ENCODE data around the gene MCCC2. TPM values are rescaled to one million over a fixed set of nuclear protein-coding genes. Genes with fewer than 3 reads are reported as not detected.
"Not testable (repeated sequence)": the region's sequence is repeated elsewhere in the genome, so short reads cannot be mapped to it uniquely, and the experiment has no call there.

The MCCC2 gene
- total RNA-seq = 27.0 and 43.8 TPM in 2 replicates
- polyA plus RNA-seq (2012) = 20.9 TPM

GRCh38 chr5:71586941-71587765, at the start of gene MCCC2:
MCCC2 (plus strand) TSS chr5:71587340; CDS start chr5:71587426, 86 bp downstream.
- DNase-seq (ENCODE audit: low read depth) = peak; percentile 98

GRCh38 chr5:71537687-71538086, 49.5 kb upstream of the MCCC2 start:
- DNase-seq (ENCODE audit: low read depth) = peak; percentile 5

DNA sequence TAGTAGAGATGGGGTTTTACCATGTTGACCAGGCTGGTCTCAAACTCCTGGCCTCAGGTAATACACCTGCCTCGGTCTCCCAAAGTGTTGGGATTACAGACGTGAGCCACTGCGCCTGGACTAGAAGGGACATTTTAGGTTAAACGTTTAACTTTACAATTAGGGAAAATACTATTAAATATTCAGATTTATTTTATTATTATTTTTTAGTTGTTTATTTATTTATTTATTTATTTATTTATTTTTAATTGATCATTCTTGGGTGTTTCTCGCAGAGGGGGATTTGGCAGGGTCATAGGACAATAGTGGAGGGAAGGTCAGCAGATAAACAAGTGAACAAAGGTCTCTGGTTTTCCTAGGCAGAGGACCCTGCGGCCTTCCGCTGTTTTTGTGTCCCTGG, 36.3 kb upstream of the MCCC2 start:
- not testable (repeated sequence) for DNase-seq (ENCODE audit: low read depth)

- DNase-seq (ENCODE audit: low read depth) = not testable (repeated sequence)
These were observed 35.6 kb upstream of the MCCC2 start for GRCh38 chr5:71551582-71551981.

GRCh38 chr5:71552026-71552749, 35.0 kb upstream of the MCCC2 start:
- DNase-seq (ENCODE audit: low read depth) = not testable (repeated sequence)

GRCh38 chr5:71563161-71563560, 24.0 kb upstream of the MCCC2 start:
- no peak for DNase-seq (ENCODE audit: low read depth)

DNA sequence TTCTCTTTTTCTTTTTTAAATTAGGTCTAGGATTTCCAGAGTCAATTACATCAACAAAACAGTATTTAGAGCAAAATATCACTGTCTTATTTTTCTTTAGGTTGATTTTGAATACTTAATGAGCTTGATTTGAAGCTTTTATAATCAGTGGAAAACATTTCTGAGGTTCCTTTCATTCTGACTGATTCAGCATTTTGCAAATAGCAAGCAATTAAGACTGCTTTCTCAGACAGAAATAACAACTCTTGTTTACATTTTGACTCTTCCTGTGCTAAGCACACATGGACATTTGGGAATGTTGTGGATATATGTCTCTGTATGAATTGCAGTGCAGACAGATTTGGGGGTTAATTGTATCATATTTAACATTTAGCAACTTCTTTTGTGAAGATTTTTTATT, 22.2 kb upstream of the MCCC2 start:
- DNase-seq (ENCODE audit: low read depth) = no peak

GRCh38 chr5:71569748-71570509, 17.2 kb upstream of the MCCC2 start:
- no peak for DNase-seq (ENCODE audit: low read depth)

- DNase-seq (ENCODE audit: low read depth) = not testable (repeated sequence)
These were observed 15.3 kb upstream of the MCCC2 start for GRCh38 chr5:71571811-71572210.

GRCh38 chr5:71573591-71573990, 13.5 kb upstream of the MCCC2 start:
- DNase-seq (ENCODE audit: low read depth) = no peak

DNA sequence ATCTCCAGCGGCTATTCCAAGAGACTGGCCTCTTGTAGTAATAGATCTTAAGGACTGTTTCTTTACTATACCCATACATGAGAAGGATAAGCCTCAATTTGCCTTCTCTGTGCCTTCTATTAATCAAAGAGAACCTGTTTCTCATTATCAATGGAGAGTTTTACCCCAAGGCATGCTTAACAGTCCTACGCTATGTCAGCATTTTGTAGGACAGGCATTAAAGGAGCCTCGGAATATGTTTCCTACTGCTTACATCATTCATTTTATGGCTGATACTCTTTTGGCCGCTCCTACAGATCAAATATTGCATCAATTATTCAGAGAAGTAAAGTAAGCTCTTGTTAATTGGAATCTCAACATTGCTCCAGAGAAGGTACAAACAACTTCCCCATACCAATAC, 11.6 kb upstream of the MCCC2 start:
- not testable (repeated sequence) for DNase-seq (ENCODE audit: low read depth)

GRCh38 chr5:71576241-71576640, 10.9 kb upstream of the MCCC2 start:
- DNase-seq (ENCODE audit: low read depth) = no peak

DNA sequence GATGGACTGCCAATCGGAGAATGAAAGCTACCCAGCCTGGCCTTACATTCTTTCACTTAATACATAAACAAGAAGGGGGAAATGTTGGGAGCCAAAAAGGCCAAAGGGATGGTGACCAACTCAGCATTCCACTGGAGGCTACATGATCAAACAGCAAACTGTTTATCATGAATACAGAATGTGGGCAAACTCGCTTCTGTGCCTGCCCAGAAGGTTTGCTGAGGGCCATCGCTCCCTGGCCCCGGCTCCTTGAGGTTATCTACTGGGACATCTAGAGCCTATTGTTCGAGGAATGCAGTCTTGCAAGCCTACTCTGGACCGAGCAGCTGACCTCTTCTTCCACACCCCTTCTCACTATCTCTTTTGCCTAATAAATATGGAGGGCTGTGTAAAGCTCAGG, 9.3 kb upstream of the MCCC2 start:
- not testable (repeated sequence) for DNase-seq (ENCODE audit: low read depth)

- DNase-seq (ENCODE audit: low read depth) = no peak
These were observed 4.1 kb upstream of the MCCC2 start for GRCh38 chr5:71582945-71583584.

GRCh38 chr5:71586052-71586940, 844 bp upstream of the MCCC2 start:
- DNase-seq (ENCODE audit: low read depth) = no peak

DNA sequence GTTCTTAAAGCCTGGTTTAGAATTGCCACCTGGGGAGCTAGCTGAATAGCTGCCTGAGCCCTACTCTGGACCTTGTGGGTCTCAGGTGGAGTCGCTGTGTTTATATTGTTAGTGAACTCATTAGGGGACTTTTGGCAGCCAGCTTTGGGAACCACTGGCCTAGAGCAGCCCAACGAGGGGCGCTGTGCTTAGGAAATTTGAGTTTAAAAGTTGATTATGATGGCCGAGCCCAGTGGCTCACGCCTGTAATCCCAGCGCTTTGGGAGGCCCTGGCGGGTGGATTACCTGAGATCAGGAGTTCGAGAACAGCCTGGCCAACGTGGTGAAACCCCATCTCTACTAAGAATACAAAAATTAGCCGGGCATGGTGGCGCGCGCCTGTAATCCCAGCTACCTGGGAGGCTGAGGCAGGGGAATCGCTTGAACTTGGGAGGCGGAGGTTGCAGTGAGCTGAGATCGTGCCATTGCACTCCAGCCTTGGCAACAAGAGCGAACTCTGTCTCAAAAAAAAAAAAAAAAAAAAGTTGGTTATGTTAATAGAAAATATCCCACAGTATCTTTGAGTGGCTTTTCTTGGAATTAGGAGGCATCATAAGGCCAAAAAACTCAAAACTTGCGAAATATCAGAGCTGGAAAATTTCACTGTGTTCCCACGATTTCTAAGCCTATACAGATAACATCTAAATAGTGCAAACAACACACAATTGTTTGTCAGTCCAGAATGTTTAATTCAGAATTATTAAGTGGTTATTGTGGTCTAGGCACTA, 809 bp downstream of the MCCC2 start:
- no peak for DNase-seq (ENCODE audit: low read depth)

GRCh38 chr5:71588533-71588885, 1.4 kb downstream of the MCCC2 start:
- DNase-seq (ENCODE audit: low read depth) = no peak

- DNase-seq (ENCODE audit: low read depth) = no peak
These were observed 2.8 kb downstream of the MCCC2 start for GRCh38 chr5:71589903-71590302.

GRCh38 chr5:71591100-71591499, 4.0 kb downstream of the MCCC2 start:
- no peak for DNase-seq (ENCODE audit: low read depth)

All from myocyte (in vitro differentiated cells).